GM10248 (cell line): ENCODE measurements around the gene CYP24A1.

Experiments used
- CTCF ChIA-PET: fragments of 300-600 bp; sonication (Branson Sonifier 250); formaldehyde crosslinking; extraction: SDS; loops from one replicate; lab custom pipeline; 2021; ENCODE audit warnings: antibody characterized with exemption; lab: Yijun Ruan, JAX
- POLR2A ChIA-PET: fragments of 350-650 bp; sonication (Branson Sonifier 250); formaldehyde crosslinking; extraction: SDS; loops from one replicate; lab custom pipeline; 2020; ENCODE audit warnings: antibody characterized with exemption; lab: Yijun Ruan, JAX
- DNase-seq: peaks from one replicate; pipeline ENCODE4 v3.0.0; 2012; ENCODE audit errors: extremely low spot score
- CTCF ChIP-seq: IDR thresholded peaks from 2 replicates; pipeline ENCODE4 v1.5.1; 2012; ENCODE audit warnings: mild to moderate bottlenecking, low read depth; ENCODE audit errors: extremely low read depth, missing control alignments, control extremely low read depth

CYP24A1 gene

GRCh38 chr20:54167909-54168872, 5.6 kb downstream of the CYP24A1 start:
- TF ChIP-seq CTCF = no peak
- ChIA-PET POLR2A (no interaction called here), CTCF (interaction anchor here (1.3 to 1.6 kb wide), 2 partner anchors 28 to 582 kb away, joined by 3 to 4 read pairs; no protein-coding TSS in a partner anchor)
- DNase-seq = no peak

DNA sequence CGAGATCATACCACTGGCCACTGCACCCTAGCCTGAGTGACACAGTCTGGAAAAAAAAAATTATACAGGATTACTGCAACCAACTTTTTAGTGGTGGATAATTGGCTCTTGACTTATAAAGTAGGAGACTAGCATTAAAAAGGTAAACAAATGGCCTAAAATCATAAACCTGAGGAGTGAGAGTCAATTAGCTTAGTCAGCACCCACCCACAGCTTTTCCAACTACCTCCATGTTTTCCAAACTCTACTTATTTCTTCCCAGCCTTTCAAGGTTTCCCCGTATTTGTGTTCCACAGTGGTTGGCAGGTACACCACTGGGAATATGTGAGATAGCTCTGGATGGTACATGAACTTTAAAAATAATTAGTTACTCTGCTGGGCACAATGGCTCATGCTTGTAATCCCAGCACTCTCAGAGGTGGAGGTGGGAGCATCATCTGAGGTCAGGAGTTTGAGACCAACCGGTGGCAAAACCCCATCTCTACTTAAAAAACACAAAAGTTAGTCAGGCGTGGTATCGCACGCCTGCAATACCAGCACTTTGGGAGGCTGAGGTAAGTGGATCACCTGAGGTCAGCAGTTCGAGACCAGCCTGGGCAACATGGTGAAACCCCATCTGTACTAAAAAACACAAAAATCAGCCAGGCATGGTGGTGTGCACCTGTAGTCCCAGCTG, 6.7 kb downstream of the CYP24A1 start:
- ChIA-PET CTCF (interaction anchor here (0.6 kb wide), 1 partner anchor 9 kb away, joined by 4 read pairs; no protein-coding TSS in a partner anchor), POLR2A (no interaction called here)
- no peak for TF ChIP-seq CTCF
- no peak for DNase-seq

DNA sequence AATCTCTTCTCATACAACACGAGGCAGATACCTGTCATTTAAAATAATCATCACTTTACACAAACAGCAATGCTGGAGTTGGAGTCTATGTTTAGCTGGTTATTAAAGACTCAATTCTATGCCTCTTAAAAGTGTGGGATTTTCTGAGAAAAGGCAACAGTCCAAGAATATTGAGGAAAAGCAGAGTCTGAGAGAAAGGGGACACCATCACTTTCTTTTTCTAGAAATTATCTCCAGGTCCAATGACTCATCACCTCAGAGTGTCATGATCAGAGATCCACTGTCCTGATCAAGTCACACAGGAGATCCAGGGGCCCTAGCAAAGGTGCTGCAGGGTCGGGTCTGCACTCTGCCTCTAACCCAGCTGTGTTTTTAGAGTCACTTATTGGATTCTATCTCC, 8.0 kb downstream of the CYP24A1 start:
- ChIA-PET POLR2A (no interaction called here), CTCF (no interaction called here)
- no peak for TF ChIP-seq CTCF
- no peak for DNase-seq

- no peak for DNase-seq
- TF ChIP-seq CTCF = no peak
- ChIA-PET POLR2A (no interaction called here), CTCF (interaction anchor here (1.6 kb wide), 1 partner anchor 62 kb away, joined by 6 read pairs; no protein-coding TSS in a partner anchor)
Observed at GRCh38 chr20:54165014-54165413, 8.8 kb downstream of the CYP24A1 start.

DNA sequence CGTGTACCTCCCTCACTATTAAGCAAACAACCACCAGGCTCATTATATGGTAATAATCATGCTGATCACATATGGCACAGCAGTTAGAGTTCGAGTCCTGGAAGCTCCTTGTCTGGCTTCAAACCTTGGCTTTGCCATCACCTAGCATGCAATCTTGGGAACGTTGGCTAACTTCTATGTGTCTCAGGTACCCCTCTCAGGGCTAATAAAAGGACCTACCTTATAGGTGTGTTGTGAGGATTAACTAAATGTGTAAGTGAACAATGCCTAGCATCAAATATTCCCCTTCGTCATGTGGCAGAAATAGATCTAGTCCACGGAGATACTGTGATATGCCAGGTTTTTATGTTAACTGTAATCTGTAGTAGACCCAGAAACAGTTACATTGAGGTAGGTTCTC, 10.4 kb downstream of the CYP24A1 start:
- ChIA-PET CTCF (interaction anchor here (1.6 kb wide), 1 partner anchor 60 kb away, joined by 6 read pairs; no protein-coding TSS in a partner anchor), POLR2A (no interaction called here)
- TF ChIP-seq CTCF = no peak
- DNase-seq = no peak

DNA sequence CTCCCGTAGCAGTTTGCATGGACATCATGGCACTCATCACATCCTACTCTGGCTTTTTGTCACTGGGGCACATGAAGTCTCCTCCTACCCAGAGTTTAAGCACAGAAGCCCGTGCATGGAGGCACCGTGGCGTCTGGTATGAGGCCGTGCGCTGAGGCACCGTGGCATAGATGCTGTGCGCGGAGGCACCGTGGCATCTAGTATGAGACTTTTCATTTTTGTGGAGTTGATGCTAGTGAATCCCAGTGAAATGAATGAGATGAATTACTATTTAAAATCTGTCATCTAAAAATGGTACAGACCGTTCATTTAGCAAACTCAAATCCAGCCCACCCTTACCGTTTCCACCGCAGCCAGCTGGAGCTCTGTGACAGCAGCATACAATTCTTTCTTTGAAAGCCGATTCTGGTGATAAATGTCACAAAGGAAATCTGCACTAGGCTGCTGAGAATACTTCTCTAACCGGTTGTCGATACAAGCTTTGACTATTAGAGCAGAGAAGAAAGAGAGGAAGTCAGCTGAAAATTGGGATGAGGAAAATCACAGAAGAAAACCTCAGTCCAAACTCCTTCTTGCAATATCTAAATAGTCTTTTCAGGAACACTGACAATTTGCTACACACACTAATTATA, 11.3 kb downstream of the CYP24A1 start:
- ChIA-PET CTCF (no interaction called here), POLR2A (no interaction called here)
- DNase-seq = no peak
- TF ChIP-seq CTCF = no peak
